Right cardiac atrium (tissue), 5 donors: ENCODE measurements around the gene PHRF1. TPM values are rescaled to one million over a fixed set of nuclear protein-coding genes. Genes with fewer than 3 reads are reported as not detected.

Source experiments
- ATAC-seq, 2 donors: fragments of 200-7000 bp; cut with Tn5 transposase; one replicate each; pipeline versions ENCODE4 v1.8.0 to v1.9.1; 2020; ENCODE audit warnings: moderate library complexity in 2 of 2, mild to moderate bottlenecking in 1 of 2
- DNase-seq, 3 donors: peaks; one replicate each; pipeline ENCODE4 v3.0.0-alpha.2; 2020
- H3K27ac ChIP-seq: one replicate; pipeline ENCODE4 v1.5.1; 2013; ENCODE audit warnings: mild to moderate bottlenecking, low read length, control low read depth, moderate library complexity
- H3K27me3 ChIP-seq: one replicate; pipeline ENCODE4 v1.6.1; 2013; ENCODE audit not compliant: control insufficient read depth, insufficient read depth
- H3K4me1 ChIP-seq: one replicate; pipeline ENCODE4 v1.6.1; 2013; ENCODE audit warnings: low read length; ENCODE audit not compliant: control insufficient read depth, insufficient read depth
- H3K4me3 ChIP-seq: one replicate; pipeline ENCODE4 v1.5.1; 2013; ENCODE audit warnings: low read length, control low read depth
- H3K9me3 ChIP-seq: one replicate; pipeline ENCODE4 v1.6.1; 2013; ENCODE audit warnings: low read length; ENCODE audit not compliant: control insufficient read depth
- WGBS: extraction: QIAGEN DNeasy Blood & Tissue Kit; methylation state at CpG from one replicate; pipeline ENCODE4 v1.1.7; 2013; 5-methylcytosine and 5-hydroxymethylcytosine counted together
- intact Hi-C, 4 donors: fragments of 100-400 bp; cut with DNase I; formaldehyde crosslinking; loops; one replicate each; pipeline versions ENCODE4 v1.11.0 to v1.14.0; 2022 to 2023
- polyA plus RNA-seq: library from polyadenylated mRNA; stranded (reverse); fragments of 200-250 nt; gene quantifications from one replicate; pipeline ENCODE4 v1.2.3, GENCODE V29; 2013
- total RNA-seq, 4 donors: library from RNA; stranded (reverse); fragmentation: NEBNext Ultra II Directional; extraction: Animal tissue kit (Norgen Biotek cat#: 25700); gene quantifications; one replicate each; pipeline ENCODE4 v1.2.1, GENCODE V29; 2021
- donor health status: healthy with polysubstance abuse.
- donor health status: DM: no; HTN: yes; CAD: no.
- donor health status: DM: no; HTN: no; CAD: no.
- donor health status: DM: no; HTN: yes; CAD: no; lungs with severe emphysema.
- donor health status: DM: yes; HTN: yes; CAD: no.

PHRF1 gene
- total and polyA plus RNA-seq, 5 donors: 17.0 to 20.8 (median 19.9) TPM

GRCh38 chr11:540583-541432 lies 35.5 kb upstream of the PHRF1 start:
- Histone ChIP-seq H3K27me3 (no peaks in the 10 kb centered on the region), H3K27ac (no peak overlapping the region), H3K4me3 (no peak overlapping the region), H3K4me1 (no peaks in the 10 kb centered on the region), H3K9me3 (no peaks in the 10 kb centered on the region)
- 84% methylated on average over 23 of the region's 23 CpGs for WGBS
- intact Hi-C loops: no loop called here
- ATAC-seq (no peak), DNase-seq (peak in 2 of 3 donors; percentile 44 to 45)

- Histone ChIP-seq H3K9me3 (no peaks in the 10 kb centered on the region), H3K4me1 (no peaks in the 10 kb centered on the region), H3K4me3 (no peak overlapping the region), H3K27ac (no peak overlapping the region), H3K27me3 (no peaks in the 10 kb centered on the region)
- ATAC-seq (no peak), DNase-seq (peak in 2 of 3 donors; percentile 33 to 50)
- intact Hi-C loops: no loop called here
- WGBS: 92% methylated on average over 20 of the region's 20 CpGs
Measured at GRCh38 chr11:541433-541885, 34.8 kb upstream of the PHRF1 start.

- H3K4me1 ChIP-seq: no peaks in the 10 kb centered on the region
- no peaks in the 10 kb centered on the region for H3K27me3 ChIP-seq
- no peaks in the 10 kb centered on the region for H3K9me3 ChIP-seq
- 69% methylated on average over 5 of the region's 5 CpGs for WGBS
- DNase-seq (peak in 1 of 3 donors; percentile 44), ATAC-seq (peak in 1 of 2 donors; percentile 3)
- H3K4me3 ChIP-seq: no peak overlapping the region
- no peak overlapping the region for H3K27ac ChIP-seq
- intact Hi-C loops: no loop called here
Measured at GRCh38 chr11:544817-545166, 31.5 kb upstream of the PHRF1 start.

- ATAC-seq (no peak), DNase-seq (peak in 1 of 3 donors; percentile 8)
- 90% methylated on average over 11 of the region's 11 CpGs for WGBS
- no peak overlapping the region for H3K4me3 ChIP-seq
- no peak overlapping the region for H3K27ac ChIP-seq
- no peaks in the 10 kb centered on the region for H3K9me3 ChIP-seq
- H3K4me1 ChIP-seq: no peaks in the 10 kb centered on the region
- intact Hi-C loops: no loop called here
- no peaks in the 10 kb centered on the region for H3K27me3 ChIP-seq
Measured at GRCh38 chr11:545171-545570, 31.1 kb upstream of the PHRF1 start.

- Histone ChIP-seq H3K27ac (no peak overlapping the region), H3K27me3 (no peaks in the 10 kb centered on the region), H3K4me1 (no peaks in the 10 kb centered on the region), H3K4me3 (no peak overlapping the region), H3K9me3 (no peaks in the 10 kb centered on the region)
- no peak for ATAC-seq
- DNase-seq: peak in 2 of 3 donors; percentile 10 to 33
- 75% methylated on average over 32 of the region's 32 CpGs for WGBS
- intact Hi-C loops: no loop called here
Measured at GRCh38 chr11:548700-549603, 27.3 kb upstream of the PHRF1 start.

- intact Hi-C loops: loop anchor here in 3 of 4 donors (5.0 to 10.0 kb wide), 2 partner anchors 175 to 177 kb away; no protein-coding TSS in a partner anchor
- no peak overlapping the region for H3K27ac ChIP-seq
- H3K9me3 ChIP-seq: no peaks in the 10 kb centered on the region
- H3K27me3 ChIP-seq: no peaks in the 10 kb centered on the region
- no peak overlapping the region for H3K4me3 ChIP-seq
- H3K4me1 ChIP-seq: no peaks in the 10 kb centered on the region
- DNase-seq (peak in 2 of 3 donors; percentile 13 to 57), ATAC-seq (no peak)
- 94% methylated on average over 25 of the region's 25 CpGs for WGBS
Measured at GRCh38 chr11:550021-550745, 26.1 kb upstream of the PHRF1 start.

- Histone ChIP-seq H3K9me3 (no peaks in the 10 kb centered on the region), H3K27ac (no peak overlapping the region), H3K4me3 (no peak overlapping the region), H3K27me3 (no peaks in the 10 kb centered on the region), H3K4me1 (no peaks in the 10 kb centered on the region)
- 86% methylated on average over 5 of the region's 5 CpGs for WGBS
- ATAC-seq (no peak), DNase-seq (peak in 1 of 3 donors; percentile 4)
- intact Hi-C loops: loop anchor here in 3 of 4 donors (5.0 to 10.0 kb wide), 2 partner anchors 174 to 177 kb away; no protein-coding TSS in a partner anchor
Measured at GRCh38 chr11:550746-551085, 25.6 kb upstream of the PHRF1 start.

GRCh38 chr11:551131-551530 lies 25.1 kb upstream of the PHRF1 start:
- ATAC-seq: no peak
- intact Hi-C loops: loop anchor here in 3 of 4 donors (5.0 to 10.0 kb wide), 2 partner anchors 174 to 176 kb away; no protein-coding TSS in a partner anchor
- Histone ChIP-seq H3K27ac (no peak overlapping the region), H3K27me3 (no peaks in the 10 kb centered on the region), H3K9me3 (no peaks in the 10 kb centered on the region), H3K4me1 (no peaks in the 10 kb centered on the region), H3K4me3 (no peak overlapping the region)
- WGBS: 88% methylated on average over 16 of the region's 16 CpGs
- DNase-seq: peak in 2 of 3 donors; percentile 8 to 60

- peak in 2 of 3 donors; percentile 6 to 44 for DNase-seq
- Histone ChIP-seq H3K4me1 (no peaks in the 10 kb centered on the region), H3K27ac (no peak overlapping the region), H3K4me3 (no peak overlapping the region), H3K9me3 (no peaks in the 10 kb centered on the region), H3K27me3 (no peaks in the 10 kb centered on the region)
- WGBS: 78% methylated on average over 12 of the region's 12 CpGs
- intact Hi-C loops: loop anchor here in 3 of 4 donors (5.0 to 10.0 kb wide), 2 partner anchors 173 to 176 kb away; no protein-coding TSS in a partner anchor
- no peak for ATAC-seq
Measured at GRCh38 chr11:551596-551995, 24.7 kb upstream of the PHRF1 start.
